HG02884 (cell line): ENCODE results near the gene FAM78A.
A peak's percentile ranks its signal among the peaks of the same experiment; 100 is the strongest.
"Not testable (repeated sequence)": the region's sequence is repeated elsewhere in the genome, so short reads cannot be mapped to it uniquely, and the experiment has no call there.

Experiments used
- ATAC-seq: cut with Tn5 transposase; IDR thresholded peaks from one replicate; pipeline ENCODE4 v1.9.1; 2021; ENCODE audit warnings: mild to moderate bottlenecking, moderate library complexity; ENCODE audit not compliant: unreplicated experiment

The FAM78A gene

GRCh38 chr9:131270171-131271015 lies 5.9 kb downstream of the FAM78A start:
- no peak for ATAC-seq

DNA sequence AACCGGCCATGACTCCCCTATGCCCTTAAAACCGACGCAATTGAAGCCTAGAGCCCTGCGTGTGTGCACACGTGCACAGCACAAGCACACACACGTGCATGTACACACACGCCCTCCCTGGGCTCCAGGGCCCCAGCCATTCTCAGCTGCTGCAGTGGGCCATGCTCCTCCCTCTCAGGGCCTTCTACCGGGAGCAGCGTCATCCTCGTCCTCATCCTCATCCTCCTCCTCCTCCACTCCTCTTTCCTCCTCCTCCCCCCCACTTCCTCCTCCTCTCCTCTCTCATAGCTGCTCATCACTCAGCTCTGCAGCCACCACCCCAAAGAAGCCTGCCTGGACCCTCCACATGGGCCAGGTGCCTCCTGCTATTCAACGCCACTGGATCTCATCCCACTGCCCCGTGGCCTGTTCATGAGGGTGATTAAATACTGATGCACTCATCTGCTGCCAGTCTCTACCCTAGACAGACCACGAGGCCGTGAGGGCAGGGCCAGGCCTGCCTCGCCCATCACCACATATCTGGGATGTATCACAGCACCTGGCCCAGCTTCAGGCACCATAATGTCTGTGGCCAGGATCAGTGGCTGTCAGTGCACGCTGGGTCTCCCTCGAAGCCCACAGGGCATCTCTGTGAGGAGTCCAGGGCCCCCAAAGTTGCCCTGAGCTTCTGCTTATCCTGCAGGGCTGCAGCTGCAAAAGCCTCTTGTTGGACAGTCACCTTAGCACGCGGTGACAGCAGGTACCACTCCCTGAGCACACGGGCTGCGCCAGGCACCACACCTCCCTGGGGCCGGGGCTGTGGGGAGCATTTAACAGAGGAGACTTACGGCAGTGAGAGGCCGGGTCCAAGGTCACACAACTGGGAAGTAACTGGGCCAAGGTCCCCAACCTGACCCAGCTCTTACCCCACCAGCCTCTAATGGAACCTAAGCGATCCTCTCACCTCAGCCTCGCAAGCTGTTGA lies 9.8 kb downstream of the FAM78A start:
- ATAC-seq = no peak

DNA sequence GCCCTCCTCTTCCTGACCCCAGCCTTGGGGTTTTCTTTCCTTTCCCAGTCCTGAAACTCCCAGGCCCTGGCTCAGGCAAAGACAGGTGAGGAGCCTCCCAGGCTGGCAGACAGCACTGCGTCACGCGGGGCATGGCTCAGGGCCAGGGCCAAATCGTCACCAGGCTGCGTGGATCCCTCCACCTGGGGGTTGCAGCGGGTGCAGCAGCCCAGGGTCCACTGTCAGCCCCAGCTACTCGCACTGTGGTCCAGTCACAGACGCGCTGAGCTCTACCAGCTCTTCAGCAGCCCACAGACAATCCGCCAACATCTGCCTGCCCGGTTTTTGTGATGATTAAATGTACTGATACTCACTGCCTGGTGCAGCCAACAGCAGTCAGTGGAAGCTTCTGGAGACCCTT lies 12.1 kb downstream of the FAM78A start:
- ATAC-seq = no peak

GRCh38 chr9:131263701-131264100 lies 12.6 kb downstream of the FAM78A start:
- ATAC-seq = no peak

GRCh38 chr9:131263033-131263343 lies 13.3 kb downstream of the FAM78A start:
- ATAC-seq = not testable (repeated sequence)

- ATAC-seq = peak; percentile 63
These were observed 13.8 kb downstream of the FAM78A start for GRCh38 chr9:131262327-131263032.

- no peak for ATAC-seq
These were observed 15.4 kb downstream of the FAM78A start for GRCh38 chr9:131260751-131261452.

DNA sequence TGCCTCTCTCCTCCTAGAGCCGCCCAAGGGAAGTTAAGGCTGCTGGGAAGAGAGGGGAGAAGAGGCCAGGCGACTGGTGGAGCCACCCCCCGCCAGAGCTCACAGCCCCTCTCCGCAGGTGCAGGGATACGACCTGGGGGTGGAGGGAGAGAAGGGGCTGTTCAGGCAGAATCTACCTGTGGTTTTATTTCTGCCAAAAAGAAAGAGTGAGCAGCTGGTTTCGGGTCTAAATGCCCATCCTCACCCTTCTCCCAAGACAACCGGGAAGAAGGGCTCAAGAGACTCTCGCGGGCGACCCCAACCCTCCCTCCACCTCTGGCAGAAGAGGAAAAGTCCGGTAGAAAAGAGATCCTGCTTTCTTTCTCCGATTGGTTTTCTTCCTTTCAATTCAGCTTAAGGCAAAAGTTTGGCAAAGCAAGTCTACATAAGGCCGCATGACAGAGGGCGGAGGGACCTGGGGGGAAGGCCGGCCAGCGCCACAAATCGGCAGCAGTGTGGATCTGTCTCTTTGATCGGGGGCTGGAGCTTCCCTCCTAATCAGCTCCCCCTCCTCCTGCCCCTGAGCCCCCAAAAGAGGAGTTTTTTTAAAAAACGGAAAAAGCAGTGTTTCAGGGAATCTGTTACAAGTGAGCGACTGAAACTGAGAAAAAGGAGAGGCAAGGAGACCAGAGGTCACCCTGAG lies 16.3 kb downstream of the FAM78A start:
- ATAC-seq = no peak

DNA sequence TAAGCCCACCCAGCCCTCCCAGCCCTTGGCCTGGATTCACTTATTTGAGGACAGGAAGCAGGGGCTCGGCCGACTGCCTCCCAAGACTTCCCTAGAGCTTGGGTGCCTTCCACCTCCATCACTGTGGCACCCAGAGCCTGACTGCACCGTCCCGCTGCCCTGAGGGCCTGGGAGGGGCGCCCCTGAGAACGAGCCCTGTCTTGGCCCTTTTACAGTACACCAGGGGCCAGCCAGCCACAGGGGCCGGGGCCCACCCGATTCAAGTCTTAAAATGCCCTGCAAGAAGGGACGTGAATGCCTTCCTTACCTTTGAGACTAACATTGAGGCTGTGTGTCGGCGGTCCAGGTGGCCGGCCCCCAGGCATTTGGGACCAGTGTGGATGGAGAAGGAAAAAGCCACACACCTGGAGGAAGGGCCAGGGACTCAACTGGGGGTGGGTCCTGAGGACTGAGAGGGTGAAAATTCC lies 16.8 kb downstream of the FAM78A start:
- ATAC-seq = no peak

GRCh38 chr9:131258698-131259431 lies 17.4 kb downstream of the FAM78A start:
- ATAC-seq = no peak

- ATAC-seq = no peak
These were observed 18.1 kb downstream of the FAM78A start for GRCh38 chr9:131258186-131258585.

DNA sequence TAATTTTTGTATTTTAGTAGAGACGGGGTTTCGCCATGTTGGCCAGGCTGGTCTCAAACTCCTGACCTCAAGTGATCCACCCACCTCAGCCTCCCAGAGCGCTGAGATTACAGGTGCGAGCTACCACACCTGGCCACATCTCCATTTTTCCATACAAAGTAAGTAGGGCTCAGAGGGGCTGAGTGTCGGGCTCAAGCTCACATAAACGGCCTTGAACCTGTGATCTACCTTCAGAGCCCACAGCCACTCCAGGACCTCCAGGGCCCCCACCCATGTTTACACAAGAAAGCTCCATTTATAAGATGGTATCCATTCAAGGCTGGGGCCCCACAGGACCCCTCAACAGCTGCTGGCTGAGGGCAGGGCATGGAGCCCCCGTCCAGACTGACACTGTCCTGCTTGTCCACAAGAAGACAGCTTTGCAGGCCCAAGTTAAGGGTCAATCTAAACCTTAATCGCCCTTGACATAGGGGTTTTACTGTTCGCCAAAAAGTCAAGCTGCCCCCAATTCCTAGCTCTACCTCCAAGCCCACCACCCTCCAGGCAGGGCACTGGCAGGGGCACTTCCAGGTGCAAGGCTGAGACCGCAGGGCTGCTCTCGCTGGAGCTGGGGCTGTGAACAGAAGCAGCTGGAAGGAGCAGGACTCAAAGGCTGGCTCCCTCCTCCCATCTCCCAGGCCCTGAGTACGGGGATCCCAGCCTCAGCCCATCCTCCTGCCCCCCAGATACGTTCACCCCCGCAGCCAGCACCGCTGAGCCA lies 18.9 kb downstream of the FAM78A start:
- ATAC-seq = no peak

GRCh38 chr9:131255676-131256197 lies 20.6 kb downstream of the FAM78A start:
- ATAC-seq = no peak

GRCh38 chr9:131254626-131255025 lies 21.7 kb downstream of the FAM78A start:
- ATAC-seq = no peak

GRCh38 chr9:131253891-131254491 lies 22.3 kb downstream of the FAM78A start:
- no peak for ATAC-seq

DNA sequence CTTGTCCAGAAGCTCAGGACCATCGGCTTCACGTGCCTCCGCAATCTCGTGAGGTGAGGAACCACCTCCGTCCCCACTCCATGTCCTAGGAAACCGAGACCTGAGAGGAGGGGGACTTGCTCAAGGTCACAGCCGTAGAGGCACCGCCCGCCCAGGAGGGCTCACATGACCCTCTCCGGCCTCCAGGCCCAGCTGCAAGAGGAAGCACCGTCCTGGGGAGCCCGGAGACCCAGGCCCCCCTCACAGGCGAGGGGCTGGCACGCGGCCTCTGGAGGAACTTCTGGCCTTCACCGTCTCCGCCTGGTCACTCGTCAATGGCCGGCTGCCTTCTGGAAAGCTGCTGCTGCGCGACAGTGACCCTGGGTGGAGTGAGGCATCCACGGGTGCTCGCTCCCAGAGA lies 24.2 kb downstream of the FAM78A start:
- ATAC-seq = no peak

- ATAC-seq = no peak
These were observed 29.7 kb downstream of the FAM78A start for GRCh38 chr9:131246618-131247017.

DNA sequence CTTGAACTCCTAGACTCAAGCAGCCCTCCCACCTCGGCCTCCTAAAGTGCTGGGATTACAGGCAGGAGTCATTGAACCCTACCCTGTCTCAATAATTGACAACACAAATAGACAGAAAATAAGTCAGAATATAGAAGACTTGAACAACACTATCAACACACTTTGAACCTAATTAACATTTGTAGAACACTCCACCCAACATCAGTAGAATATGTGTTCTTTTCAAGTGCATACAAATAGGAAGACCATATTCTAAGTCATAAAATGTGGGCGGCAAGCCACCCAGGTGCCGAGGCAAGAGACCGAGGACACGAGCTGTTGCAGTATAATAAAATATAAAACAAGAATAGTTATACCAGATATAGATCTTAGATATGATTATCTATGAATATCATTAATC lies 32.0 kb downstream of the FAM78A start:
- ATAC-seq = not testable (repeated sequence)
